Thyroid gland (tissue), 4 donors: ENCODE results near the gene CITED4. TPM values are rescaled to one million over a fixed set of nuclear protein-coding genes. Genes with fewer than 3 reads are reported as not detected.
A peak's percentile ranks its signal among the peaks of the same experiment; 100 is the strongest.

Source experiments
- DNase-seq, 2 donors: peaks; one replicate each; pipeline ENCODE4 v3.0.0-alpha.2; 2019
- H3K27ac ChIP-seq, 3 donors: fragments of 200-600 bp; sonication (generic); 1 replicate in 2 of 3; 2 replicates in 1 of 3; pipeline ENCODE4 v1.5.1; 2016 to 2019; ENCODE audit warnings: mild to moderate bottlenecking in 1 of 3, moderate library complexity in 1 of 3
- H3K27me3 ChIP-seq: fragments of 200-600 bp; sonication (generic); one replicate; pipeline ENCODE4 v1.5.1; 2019
- H3K36me3 ChIP-seq, 2 donors: fragments of 200-600 bp; sonication (generic); one replicate each; pipeline ENCODE4 v1.5.1; 2016 to 2019
- H3K4me1 ChIP-seq, 2 donors: fragments of 200-600 bp; sonication (generic); one replicate each; pipeline ENCODE4 v1.5.1; 2017 to 2019
- H3K4me3 ChIP-seq, 3 donors: fragments of 200-600 bp; sonication (generic); replicated peaks in 1 of 3; 1 replicate in 2 of 3; 2 replicates in 1 of 3; pipeline ENCODE4 v1.5.1; 2016; ENCODE audit warnings: mild to moderate bottlenecking in 1 of 3
- H3K9me3 ChIP-seq: fragments of 200-600 bp; sonication (generic); one replicate; pipeline ENCODE4 v1.5.1; 2017
- POLR2A ChIP-seq, 2 donors: fragments of 450-650 bp; IDR thresholded peaks; one replicate each; pipeline ENCODE4 v1.6.1; 2017; ENCODE audit warnings: antibody characterized with exemption in 2 of 2, mild to moderate bottlenecking in 2 of 2, moderate library complexity in 1 of 2
- WGBS, 2 donors: methylation state at CpG; one replicate each; pipeline ENCODE4 v1.1.5; 2017; 5-methylcytosine and 5-hydroxymethylcytosine counted together
- intact Hi-C: fragments of 100-400 bp; cut with DNase I; formaldehyde crosslinking; loops from one replicate; pipeline ENCODE4 v1.15.1; 2023
- total RNA-seq, 4 donors: library from RNA; depleted of rRNA; stranded (reverse); fragments of >200 nt; gene quantifications; one replicate each; pipeline ENCODE4 v1.2.3, GENCODE V29; 2016
- TF ChIP-seq, protein P1 (sequence below), 6 experiments: fragments of 200-600 bp in 3 of 6; fragments of 450-650 bp in 3 of 6; sonication (generic) in 3 of 6; IDR thresholded peaks; one replicate each; pipeline ENCODE4 v1.5.1; 2016 to 2019; ENCODE audit warnings: antibody characterized with exemption in 6 of 6, mild to moderate bottlenecking in 2 of 6, inconsistent platforms in 1 of 6, moderate library complexity in 1 of 6

Gene CITED4
- total RNA-seq, 4 donors from 2014 or later, result 8.8 to 28.1 (median 20.3) TPM

DNA sequence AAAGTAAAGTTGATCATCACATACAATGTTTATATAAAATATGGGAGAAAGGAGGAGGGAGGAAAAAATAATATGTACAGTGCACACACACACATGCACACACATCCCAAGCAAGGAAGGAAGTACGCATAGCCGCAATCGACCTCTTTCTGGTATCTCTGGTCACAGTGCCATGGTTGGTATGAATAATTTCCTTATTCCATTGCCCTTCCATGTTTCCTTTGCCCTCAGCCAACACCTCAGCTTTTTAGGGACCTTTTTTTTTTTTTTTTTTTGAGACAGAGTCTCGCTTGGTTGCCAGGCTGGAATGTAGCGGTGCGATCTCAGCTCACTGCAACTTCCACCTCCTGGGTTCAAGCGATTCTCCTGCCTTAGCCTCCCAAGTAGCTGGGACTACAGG is 20.6 kb downstream of the CITED4 start:
- intact Hi-C loops, result no loop called here
- DNase-seq, result no peak
- no peaks in the 10 kb centered on the region for H3K36me3 ChIP-seq
- WGBS, 2 donors, result 73 to 83% methylated on average over 7 of the region's 7 CpGs
- no peaks in the 10 kb centered on the region for H3K9me3 ChIP-seq
- TF ChIP-seq POLR2A (IDR thresholded peaks at IDR 0.05), result no peak
- TF ChIP-seq, protein P1, sequence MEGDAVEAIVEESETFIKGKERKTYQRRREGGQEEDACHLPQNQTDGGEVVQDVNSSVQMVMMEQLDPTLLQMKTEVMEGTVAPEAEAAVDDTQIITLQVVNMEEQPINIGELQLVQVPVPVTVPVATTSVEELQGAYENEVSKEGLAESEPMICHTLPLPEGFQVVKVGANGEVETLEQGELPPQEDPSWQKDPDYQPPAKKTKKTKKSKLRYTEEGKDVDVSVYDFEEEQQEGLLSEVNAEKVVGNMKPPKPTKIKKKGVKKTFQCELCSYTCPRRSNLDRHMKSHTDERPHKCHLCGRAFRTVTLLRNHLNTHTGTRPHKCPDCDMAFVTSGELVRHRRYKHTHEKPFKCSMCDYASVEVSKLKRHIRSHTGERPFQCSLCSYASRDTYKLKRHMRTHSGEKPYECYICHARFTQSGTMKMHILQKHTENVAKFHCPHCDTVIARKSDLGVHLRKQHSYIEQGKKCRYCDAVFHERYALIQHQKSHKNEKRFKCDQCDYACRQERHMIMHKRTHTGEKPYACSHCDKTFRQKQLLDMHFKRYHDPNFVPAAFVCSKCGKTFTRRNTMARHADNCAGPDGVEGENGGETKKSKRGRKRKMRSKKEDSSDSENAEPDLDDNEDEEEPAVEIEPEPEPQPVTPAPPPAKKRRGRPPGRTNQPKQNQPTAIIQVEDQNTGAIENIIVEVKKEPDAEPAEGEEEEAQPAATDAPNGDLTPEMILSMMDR (IDR thresholded peaks at IDR 0.05), result no peak
- H3K4me1 ChIP-seq, result peaks cover 0 to 9% of the 10 kb centered on the region in 2 donors
- H3K27ac ChIP-seq, result no peak overlapping the region
- H3K27me3 ChIP-seq, result no peaks in the 10 kb centered on the region
- no peak overlapping the region for H3K4me3 ChIP-seq

DNA sequence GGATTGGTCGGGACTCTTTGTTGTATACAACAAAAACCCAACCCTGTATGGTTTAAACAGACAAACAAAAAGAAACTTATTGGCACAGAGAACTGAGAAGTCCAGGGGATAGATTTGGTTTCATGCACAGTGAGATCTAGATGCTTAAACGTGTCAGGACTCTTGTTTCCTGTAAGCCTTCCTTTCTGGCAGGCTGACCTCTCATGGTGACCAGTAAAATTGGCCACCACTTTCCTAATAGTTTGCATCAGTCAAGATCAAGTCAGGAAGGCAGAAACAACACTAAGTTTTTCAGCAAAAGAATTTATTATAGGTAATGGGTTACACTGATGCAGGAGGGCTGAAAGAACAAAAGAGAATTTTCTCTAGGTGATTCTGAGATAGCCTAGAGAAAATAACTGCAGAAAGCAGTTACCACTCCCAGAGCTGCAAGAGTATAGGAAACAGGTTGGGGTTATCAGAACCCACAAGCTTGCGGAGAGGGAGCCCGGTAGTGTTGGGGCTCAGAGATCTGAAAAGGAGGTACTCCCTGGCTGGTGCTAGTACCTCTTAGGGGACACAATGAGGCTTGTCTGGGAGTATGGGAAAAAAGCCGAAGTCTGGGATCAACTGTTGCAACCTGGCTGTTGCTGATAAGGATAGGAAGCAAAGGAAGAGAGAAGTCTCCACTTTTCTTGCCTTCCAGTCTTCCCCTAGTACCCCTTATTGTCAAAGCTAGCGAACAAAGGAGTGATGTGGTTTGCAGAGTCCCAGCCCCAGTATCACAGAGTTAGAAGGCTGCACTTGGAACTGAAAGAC is 21.4 kb downstream of the CITED4 start:
- TF ChIP-seq, protein P1 (IDR thresholded peaks at IDR 0.05), result no peak
- WGBS, 2 donors, result 81 to 87% methylated on average over 6 of the region's 6 CpGs
- H3K27me3 ChIP-seq, result no peaks in the 10 kb centered on the region
- H3K36me3 ChIP-seq, result no peaks in the 10 kb centered on the region
- no peak overlapping the region for H3K4me3 ChIP-seq
- peaks cover 0 to 9% of the 10 kb centered on the region in 2 donors for H3K4me1 ChIP-seq
- intact Hi-C loops, result no loop called here
- no peak for DNase-seq
- H3K9me3 ChIP-seq, result no peaks in the 10 kb centered on the region
- H3K27ac ChIP-seq, result no peak overlapping the region

DNA sequence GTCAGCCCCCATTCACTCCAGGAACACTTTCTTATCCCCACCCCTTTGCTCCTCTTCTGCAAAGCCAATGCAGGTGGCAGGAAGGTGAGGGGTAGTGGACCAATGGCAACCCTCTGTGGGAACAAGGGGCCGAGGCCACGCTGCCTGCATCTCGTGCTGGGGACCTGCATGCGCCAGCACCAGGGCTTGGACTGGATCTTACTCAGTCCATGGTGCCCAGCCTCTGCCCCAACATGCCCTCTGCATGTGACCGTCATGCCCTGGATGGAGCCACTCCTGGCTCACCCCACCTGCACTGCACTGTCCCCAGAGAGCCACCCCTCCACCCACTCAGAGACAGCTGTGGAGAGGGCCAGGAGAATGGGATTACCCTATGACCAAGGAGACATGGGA is 22.2 kb downstream of the CITED4 start:
- Histone ChIP-seq H3K9me3 (no peaks in the 10 kb centered on the region), H3K36me3 (no peaks in the 10 kb centered on the region), H3K27me3 (no peaks in the 10 kb centered on the region), H3K27ac (no peak overlapping the region), H3K4me1 (peaks cover 0 to 9% of the 10 kb centered on the region in 2 donors), H3K4me3 (no peak overlapping the region)
- WGBS, 2 donors, result 94 to 100% methylated on average over 4 to 5 of the region's 5 CpGs
- DNase-seq, result no peak
- TF ChIP-seq POLR2A (IDR thresholded peaks at IDR 0.05), result no peak
- TF ChIP-seq, protein P1 (IDR thresholded peaks at IDR 0.05), result no peak
- intact Hi-C loops, result no loop called here

- Histone ChIP-seq H3K27ac (peak overlapping the region in 1 of 3 donors; percentile 36), H3K27me3 (no peaks in the 10 kb centered on the region), H3K4me3 (no peak overlapping the region), H3K9me3 (no peaks in the 10 kb centered on the region), H3K4me1 (peaks cover 0 to 9% of the 10 kb centered on the region in 2 donors), H3K36me3 (no peaks in the 10 kb centered on the region)
- DNase-seq, result peak; percentile 42 to 50
- intact Hi-C loops, result no loop called here
- WGBS, 2 donors, result 66 to 75% methylated on average over 14 to 15 of the region's 15 CpGs
- TF ChIP-seq, protein P1 (IDR thresholded peaks at IDR 0.05), result no peak
Observed at GRCh38 chr1:40838980-40839942, 22.9 kb downstream of the CITED4 start.
